A549 (cell line): ENCODE data around the gene PITX1.

Source experiments
- BHLHE40 ChIP-seq: IDR thresholded peaks from 2 replicates; pipeline ENCODE4 v1.6.1; 2012; ENCODE audit warnings: low read depth, low read length, inconsistent platforms
- CTCF ChIP-seq: fragments of >200 bp; sonication (Bioruptor Twin); formaldehyde crosslinking; IDR thresholded peaks from 3 replicates; pipeline ENCODE4 v1.5.1; 2016
- FOSL2 ChIP-seq, 2 experiments: fragments of 450-650 bp in 1 of 2; fragments of >200 bp in 1 of 2; sonication (Bioruptor Twin) in 1 of 2; formaldehyde crosslinking; IDR thresholded peaks; 2 replicates each; pipeline versions ENCODE4 v1.5.0 to v1.6.1; 2016 to 2020; ENCODE audit warnings: mild to moderate bottlenecking in 1 of 2, moderate library complexity in 1 of 2
- HMGXB4 ChIP-seq: fragments of 250-450 bp; sonication (Bioruptor Pico); IDR thresholded peaks from 2 replicates; pipeline ENCODE4 v1.5.0; 2021; ENCODE audit warnings: mild to moderate bottlenecking, moderate library complexity, borderline replicate concordance
- KDM5A ChIP-seq: fragments of 200-600 bp; sonication (generic); IDR thresholded peaks from 2 replicates; pipeline ENCODE4 v1.6.1; 2016; ENCODE audit warnings: antibody characterized with exemption, mild to moderate bottlenecking
- MAX ChIP-seq: IDR thresholded peaks from 2 replicates; pipeline ENCODE4 v1.6.1; 2012
- POLR2A ChIP-seq: IDR thresholded peaks from 2 replicates; pipeline ENCODE4 v1.6.1; 2012; ENCODE audit warnings: mild to moderate bottlenecking, low read length
- RARB ChIP-seq: fragments of 250-450 bp; sonication (Bioruptor Pico); IDR thresholded peaks from 2 replicates; pipeline ENCODE4 v1.8.0; 2021; ENCODE audit warnings: mild to moderate bottlenecking, moderate library complexity
- SREBF2 ChIP-seq: fragments of 450-650 bp; IDR thresholded peaks from 2 replicates; pipeline ENCODE4 v1.6.1; 2014; ENCODE audit warnings: mild to moderate bottlenecking, moderate library complexity

GRCh38 chr5:135076801-135077200 lies 42.8 kb upstream of the PITX1 start:
- TF ChIP-seq FOSL2 (IDR thresholded peaks at IDR 0.05) (no peak), FOSL2 (CRISPR knock-in tag; IDR thresholded peaks at IDR 0.05) (no peak), RARB (no peak), CTCF (no peak), HMGXB4 (no peak), POLR2A (no peak), MAX (no peak), BHLHE40 (no peak), SREBF2 (no peak), KDM5A (no peak)
